DLD1 (cell line): ENCODE results near the gene PIPOX.

Experiments
- in situ Hi-C: cut with HindIII; loops from 2 replicates; pipeline ENCODE4 v1.10.0; 2017; ENCODE audit warnings: low sequenced_read_pairs

The PIPOX gene

DNA sequence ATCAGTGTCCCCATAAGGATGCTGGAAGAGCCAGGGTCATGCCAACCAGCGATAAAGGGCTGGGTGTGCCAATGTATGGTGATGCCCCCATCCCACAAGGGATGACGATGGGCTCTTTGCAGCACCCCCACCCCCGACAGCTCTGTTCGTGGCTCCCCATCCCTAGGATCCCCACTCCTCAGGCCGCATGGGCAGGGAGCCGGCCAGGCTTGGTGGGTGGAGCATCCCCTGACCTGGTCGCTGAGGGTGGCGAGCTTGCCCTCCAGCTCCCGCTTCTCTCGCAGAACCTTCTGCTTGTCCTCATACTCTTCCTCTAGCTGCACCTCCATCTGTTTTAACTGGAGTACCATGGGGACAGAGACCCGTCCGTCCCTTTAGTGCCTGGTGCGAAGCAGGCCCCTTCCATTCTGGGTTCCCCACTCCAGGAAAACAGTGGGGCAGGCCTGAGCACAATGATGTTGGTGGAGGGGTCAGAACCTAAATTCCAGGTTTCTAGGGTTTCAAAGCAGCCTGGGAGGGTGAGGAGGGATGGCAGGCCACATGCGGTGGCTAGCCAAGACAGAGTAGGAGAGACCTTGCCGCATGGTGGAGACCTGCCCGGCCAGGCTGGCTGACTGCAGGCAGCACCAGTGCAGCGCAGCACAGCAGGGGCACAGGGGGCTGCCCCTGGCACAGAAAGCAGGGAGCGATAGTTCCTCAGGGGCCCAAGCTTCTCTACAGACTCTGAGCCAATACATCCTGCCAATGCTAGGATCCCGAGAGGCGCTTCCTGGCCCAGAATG, 50.3 kb downstream of the PIPOX start:
- in situ Hi-C loops, result no loop called here

- in situ Hi-C loops, result no loop called here
These were observed 51.3 kb downstream of the PIPOX start for GRCh38 chr17:29094101-29094708.

GRCh38 chr17:29095439-29095838, 52.5 kb downstream of the PIPOX start:
- in situ Hi-C loops, result no loop called here

DNA sequence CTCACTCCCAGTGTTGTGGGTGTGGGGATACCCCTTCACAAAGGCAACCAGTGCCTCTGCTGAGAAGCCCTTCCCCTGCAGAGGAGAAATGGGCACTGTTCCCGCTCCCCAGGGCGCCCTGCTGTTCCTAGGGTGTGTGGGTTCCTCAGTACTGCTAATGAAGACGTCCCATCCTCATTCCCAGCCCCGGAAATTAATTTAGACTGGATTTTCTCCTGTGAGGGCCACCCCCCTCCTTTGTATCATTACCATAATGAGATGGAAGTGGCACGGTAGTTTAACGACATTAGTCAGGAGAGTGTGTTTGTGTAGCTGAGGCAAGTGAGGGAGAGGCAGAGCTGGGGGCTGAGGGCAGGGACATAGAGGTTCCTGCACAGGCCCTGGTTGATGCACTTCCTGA, 53.2 kb downstream of the PIPOX start:
- in situ Hi-C loops, result no loop called here

GRCh38 chr17:29099527-29099926, 56.6 kb downstream of the PIPOX start:
- in situ Hi-C loops, result no loop called here

DNA sequence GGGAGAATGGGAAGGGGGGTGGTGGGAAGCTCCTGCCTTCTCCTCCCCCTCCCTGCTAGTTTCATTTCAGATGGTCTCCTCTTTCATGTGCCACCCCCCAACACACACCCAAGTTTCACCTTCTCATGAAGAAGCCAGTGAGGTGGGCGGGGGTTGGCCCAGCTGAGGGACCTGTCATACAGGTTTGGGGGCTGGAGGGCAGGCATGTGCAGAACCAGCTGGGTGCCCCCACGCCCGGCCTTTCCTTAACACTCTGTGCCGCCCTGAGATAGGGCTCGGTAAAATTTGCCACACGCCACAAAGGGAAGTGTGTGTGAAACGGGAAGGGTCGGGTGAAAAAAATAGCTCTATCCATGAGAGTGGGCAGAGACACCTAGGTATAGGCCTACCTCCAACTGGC, 57.4 kb downstream of the PIPOX start:
- in situ Hi-C loops, result no loop called here

- in situ Hi-C loops, result no loop called here
These were observed 59.1 kb downstream of the PIPOX start for GRCh38 chr17:29102046-29102445.

- in situ Hi-C loops, result no loop called here
These were observed 59.8 kb downstream of the PIPOX start for GRCh38 chr17:29102741-29103181.

GRCh38 chr17:29103341-29103740, 60.4 kb downstream of the PIPOX start:
- in situ Hi-C loops, result no loop called here
